Smooth muscle cell (in vitro differentiated cells): ENCODE measurements around the gene TAF11L4. TPM values are rescaled to one million over a fixed set of nuclear protein-coding genes. Genes with fewer than 3 reads are reported as not detected.
"Not testable (repeated sequence)": the region's sequence is repeated elsewhere in the genome, so short reads cannot be mapped to it uniquely, and the experiment has no call there.

Experiments
- DNase-seq: peaks from one replicate; lab custom pipeline; 2025; ENCODE audit not compliant: unreplicated experiment; lab: John Stamatoyannopoulos, UW
- H2AFZ ChIP-seq: fragments of 200-600 bp; sonication (generic); 2 replicates; pipeline ENCODE4 v1.6.0; 2016; ENCODE audit warnings: antibody characterized with exemption, low read depth, mild to moderate bottlenecking
- H3F3A ChIP-seq: fragments of 200-600 bp; sonication (generic); 2 replicates; pipeline ENCODE4 v1.6.0; 2017; ENCODE audit warnings: antibody characterized with exemption, low read depth
- H3K27ac ChIP-seq: fragments of 200-600 bp; sonication (generic); 2 replicates; pipeline ENCODE4 v1.5.1; 2016; ENCODE audit warnings: low read depth, mild to moderate bottlenecking
- H3K27me3 ChIP-seq: fragments of 200-600 bp; sonication (generic); 2 replicates; pipeline ENCODE4 v1.6.1; 2016; ENCODE audit warnings: low read depth, mild to moderate bottlenecking
- H3K36me3 ChIP-seq: fragments of 200-600 bp; sonication (generic); 2 replicates; pipeline ENCODE4 v1.5.1; 2016; ENCODE audit warnings: low read depth
- H3K4me1 ChIP-seq: fragments of 200-600 bp; sonication (generic); 2 replicates; pipeline ENCODE4 v1.5.1; 2016; ENCODE audit warnings: low read depth
- H3K4me2 ChIP-seq: fragments of 200-600 bp; sonication (generic); 2 replicates; pipeline ENCODE4 v1.6.0; 2016; ENCODE audit warnings: mild to moderate bottlenecking
- H3K4me3 ChIP-seq: fragments of 200-600 bp; sonication (generic); 2 replicates; pipeline ENCODE4 v1.5.1; 2016; ENCODE audit warnings: mild to moderate bottlenecking
- H3K79me2 ChIP-seq: fragments of 200-600 bp; sonication (generic); 2 replicates; pipeline ENCODE4 v1.6.0; 2016; ENCODE audit warnings: low read depth, mild to moderate bottlenecking
- H3K9ac ChIP-seq: fragments of 200-600 bp; sonication (generic); 2 replicates; pipeline ENCODE4 v1.6.0; 2016; ENCODE audit warnings: low read depth
- H3K9me3 ChIP-seq: fragments of 200-600 bp; sonication (generic); replicated peaks from 2 replicates; pipeline ENCODE4 v1.5.1; 2016; ENCODE audit warnings: low read depth
- H4K20me1 ChIP-seq: fragments of 200-600 bp; sonication (generic); 2 replicates; pipeline ENCODE4 v1.6.0; 2016; ENCODE audit warnings: low read depth
- WGBS: methylation state at CpG from one replicate; pipeline ENCODE4 v1.1.7; 2016; ENCODE audit warnings: low lambda C conversion rate; 5-methylcytosine and 5-hydroxymethylcytosine counted together
- polyA plus RNA-seq: library from polyadenylated mRNA; unstranded; fragments of >200 nt; fragmentation: Nextera tagmentation; extraction: Ambion mirVana; gene quantifications from 2 replicates; pipeline ENCODE4 v1.2.1, GENCODE V29; 2016
- total RNA-seq: library from RNA; depleted of rRNA; stranded (reverse); fragments of >200 nt; gene quantifications from 2 replicates; pipeline ENCODE4 v1.2.3, GENCODE V29; 2014
- TF ChIP-seq, protein P1 (sequence below): fragments of 200-600 bp; sonication (generic); IDR thresholded peaks from 2 replicates; pipeline ENCODE4 v1.5.1; 2017; ENCODE audit warnings: borderline replicate concordance, mild to moderate bottlenecking, antibody characterized with exemption; ENCODE audit not compliant: insufficient read depth, poor library complexity, severe bottlenecking

The TAF11L4 gene
- total RNA-seq: not detected in 2 replicates
- polyA plus RNA-seq: not detected in 2 replicates

DNA sequence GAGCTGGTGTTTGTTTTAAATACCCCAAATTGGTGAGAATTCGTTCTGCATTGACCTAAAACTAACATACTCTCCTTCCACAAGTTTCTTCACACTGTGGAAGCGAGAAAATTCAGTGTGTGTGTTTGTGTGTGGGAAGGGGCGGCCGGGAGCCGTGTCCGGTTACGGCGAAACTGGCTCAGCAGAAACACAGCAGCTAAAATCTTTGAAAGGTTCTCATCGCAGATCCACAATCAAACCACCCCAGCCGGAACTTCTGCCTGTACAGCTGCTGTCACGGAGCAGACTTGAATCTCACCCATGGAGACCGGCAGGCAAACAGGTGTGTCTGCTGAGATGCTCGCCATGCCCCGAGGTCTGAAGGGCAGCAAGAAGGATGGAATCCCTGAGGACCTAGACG lies at the start of gene TAF11L4:
TAF11L4 (plus strand) TSS at position 301 of the 400 bp plus-strand sequence.
- not testable (repeated sequence) for H3K9me3 ChIP-seq

DNA sequence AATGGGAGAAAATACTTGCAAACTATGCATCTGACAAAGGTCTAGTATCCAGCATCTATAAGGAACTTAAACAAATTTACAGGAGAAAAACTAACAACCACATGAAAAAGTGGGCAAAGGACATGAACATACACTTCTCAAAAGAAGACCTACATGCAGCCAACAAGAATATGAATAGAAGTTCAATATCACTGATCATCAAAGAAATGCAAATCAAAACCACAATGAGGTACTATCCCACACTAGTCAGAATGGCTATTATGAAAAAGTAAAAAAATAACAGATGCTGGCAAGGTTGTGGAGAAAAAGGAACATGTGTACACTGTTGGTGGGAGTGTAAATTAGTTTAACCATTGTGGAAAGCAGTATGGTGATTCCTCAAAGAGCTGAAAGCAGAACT lies 46.5 kb upstream of the TAF11L4 start:
- H4K20me1 ChIP-seq, H3K9me3 ChIP-seq, H3K27ac ChIP-seq, H3K4me2 ChIP-seq, H3K4me3 ChIP-seq, H3K36me3 ChIP-seq, H3K4me1 ChIP-seq, DNase-seq, H3K9ac ChIP-seq, H3K79me2 ChIP-seq, H3K27me3 ChIP-seq, H3F3A ChIP-seq, H2AFZ ChIP-seq: not testable (repeated sequence)

More for the DNA sequence above, at the start of gene TAF11L4:
- H3K4me2 ChIP-seq, H3K27ac ChIP-seq, H3K9ac ChIP-seq, H3K36me3 ChIP-seq, H3F3A ChIP-seq, DNase-seq, H3K79me2 ChIP-seq, H4K20me1 ChIP-seq, H2AFZ ChIP-seq, H3K4me1 ChIP-seq, H3K27me3 ChIP-seq, H3K4me3 ChIP-seq: not testable (repeated sequence)
- no CpG with 5 or more reads among the region's 15 CpGs for WGBS

- TF ChIP-seq, protein P1, sequence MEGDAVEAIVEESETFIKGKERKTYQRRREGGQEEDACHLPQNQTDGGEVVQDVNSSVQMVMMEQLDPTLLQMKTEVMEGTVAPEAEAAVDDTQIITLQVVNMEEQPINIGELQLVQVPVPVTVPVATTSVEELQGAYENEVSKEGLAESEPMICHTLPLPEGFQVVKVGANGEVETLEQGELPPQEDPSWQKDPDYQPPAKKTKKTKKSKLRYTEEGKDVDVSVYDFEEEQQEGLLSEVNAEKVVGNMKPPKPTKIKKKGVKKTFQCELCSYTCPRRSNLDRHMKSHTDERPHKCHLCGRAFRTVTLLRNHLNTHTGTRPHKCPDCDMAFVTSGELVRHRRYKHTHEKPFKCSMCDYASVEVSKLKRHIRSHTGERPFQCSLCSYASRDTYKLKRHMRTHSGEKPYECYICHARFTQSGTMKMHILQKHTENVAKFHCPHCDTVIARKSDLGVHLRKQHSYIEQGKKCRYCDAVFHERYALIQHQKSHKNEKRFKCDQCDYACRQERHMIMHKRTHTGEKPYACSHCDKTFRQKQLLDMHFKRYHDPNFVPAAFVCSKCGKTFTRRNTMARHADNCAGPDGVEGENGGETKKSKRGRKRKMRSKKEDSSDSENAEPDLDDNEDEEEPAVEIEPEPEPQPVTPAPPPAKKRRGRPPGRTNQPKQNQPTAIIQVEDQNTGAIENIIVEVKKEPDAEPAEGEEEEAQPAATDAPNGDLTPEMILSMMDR: no peak
- no peaks in the 10 kb centered on the region for H3F3A ChIP-seq
- no peaks in the 10 kb centered on the region for H3K4me1 ChIP-seq
Observed at GRCh38 chr5:17477043-17477442, 44.6 kb upstream of the TAF11L4 start.

GRCh38 chr5:17477573-17478265 lies 43.9 kb upstream of the TAF11L4 start:
- H3K27me3 ChIP-seq: no peaks in the 10 kb centered on the region
- 67% methylated on average over 7 of the region's 7 CpGs for WGBS
- H3F3A ChIP-seq: no peaks in the 10 kb centered on the region
- TF ChIP-seq, protein P1: no peak
- no peak overlapping the region for H3K9ac ChIP-seq
- H3K4me1 ChIP-seq: no peaks in the 10 kb centered on the region
- H4K20me1 ChIP-seq: no peaks in the 10 kb centered on the region
- no peak overlapping the region for H3K27ac ChIP-seq
- H3K4me3 ChIP-seq: no peak overlapping the region
- DNase-seq: no peak
- H3K9me3 ChIP-seq: no peaks in the 10 kb centered on the region
- no peaks in the 10 kb centered on the region for H3K79me2 ChIP-seq
- H3K36me3 ChIP-seq: no peaks in the 10 kb centered on the region
- no peak overlapping the region for H3K4me2 ChIP-seq
- no peak overlapping the region for H2AFZ ChIP-seq

More at GRCh38 chr5:17477043-17477442, 44.6 kb upstream of the TAF11L4 start:
- whole genome bisulfite sequencing: 79% methylated on average over 3 of the region's 3 CpGs
- Histone ChIP-seq H3K27me3 (no peaks in the 10 kb centered on the region), H3K36me3 (no peaks in the 10 kb centered on the region), H3K9ac (no peak overlapping the region), H3K9me3 (no peaks in the 10 kb centered on the region), H2AFZ (no peak overlapping the region), H3K4me2 (no peak overlapping the region), H3K79me2 (no peaks in the 10 kb centered on the region), H3K27ac (no peak overlapping the region), H3K4me3 (no peak overlapping the region), H4K20me1 (no peaks in the 10 kb centered on the region)
- no peak for DNase-seq
